ENCODE measurements around the gene NATD1.

DNA sequence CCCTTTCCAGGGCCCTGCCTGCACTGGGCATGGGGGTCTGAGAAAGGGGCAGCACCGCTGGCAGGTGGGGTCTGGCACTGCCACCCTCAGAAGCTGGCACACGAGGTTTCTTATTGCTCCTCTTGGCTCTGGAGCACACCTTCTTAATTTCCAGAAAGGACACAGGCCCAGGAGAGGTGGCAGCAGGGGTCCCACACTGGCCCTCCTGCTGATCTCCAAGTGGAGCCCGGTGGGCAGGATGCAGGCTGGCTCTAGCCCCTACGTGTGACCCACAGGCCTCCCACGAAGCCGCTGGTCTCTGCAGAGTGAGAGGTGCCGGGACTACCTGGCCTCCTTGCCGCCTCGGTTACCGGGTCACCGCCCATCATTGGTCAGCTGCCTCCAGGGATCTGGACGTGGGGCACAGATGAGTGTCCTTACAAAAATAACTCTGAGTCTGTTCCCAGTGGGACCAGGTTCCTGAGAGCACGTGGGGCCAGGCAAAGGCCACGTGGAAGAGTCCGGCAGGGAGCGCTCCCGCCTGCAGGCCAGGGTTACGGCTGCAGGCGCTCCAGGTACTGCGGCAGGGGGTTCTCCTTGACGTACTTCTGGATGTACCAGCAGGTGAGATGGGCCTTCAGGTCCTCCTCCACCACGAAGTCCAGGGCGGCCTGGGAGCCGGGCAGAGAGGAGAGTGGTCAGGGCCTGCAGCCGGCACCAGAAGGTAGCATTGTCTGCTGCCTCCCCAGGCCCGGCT, 10.3 kb downstream of the NATD1 start:
- TF ChIP-seq, protein P1, sequence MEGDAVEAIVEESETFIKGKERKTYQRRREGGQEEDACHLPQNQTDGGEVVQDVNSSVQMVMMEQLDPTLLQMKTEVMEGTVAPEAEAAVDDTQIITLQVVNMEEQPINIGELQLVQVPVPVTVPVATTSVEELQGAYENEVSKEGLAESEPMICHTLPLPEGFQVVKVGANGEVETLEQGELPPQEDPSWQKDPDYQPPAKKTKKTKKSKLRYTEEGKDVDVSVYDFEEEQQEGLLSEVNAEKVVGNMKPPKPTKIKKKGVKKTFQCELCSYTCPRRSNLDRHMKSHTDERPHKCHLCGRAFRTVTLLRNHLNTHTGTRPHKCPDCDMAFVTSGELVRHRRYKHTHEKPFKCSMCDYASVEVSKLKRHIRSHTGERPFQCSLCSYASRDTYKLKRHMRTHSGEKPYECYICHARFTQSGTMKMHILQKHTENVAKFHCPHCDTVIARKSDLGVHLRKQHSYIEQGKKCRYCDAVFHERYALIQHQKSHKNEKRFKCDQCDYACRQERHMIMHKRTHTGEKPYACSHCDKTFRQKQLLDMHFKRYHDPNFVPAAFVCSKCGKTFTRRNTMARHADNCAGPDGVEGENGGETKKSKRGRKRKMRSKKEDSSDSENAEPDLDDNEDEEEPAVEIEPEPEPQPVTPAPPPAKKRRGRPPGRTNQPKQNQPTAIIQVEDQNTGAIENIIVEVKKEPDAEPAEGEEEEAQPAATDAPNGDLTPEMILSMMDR (conservative IDR thresholded peaks at IDR 0.05; ENCODE audit: low read length): no peak
- no peak for TF ChIP-seq EZH2phosphoT487 (IDR thresholded peaks at IDR 0.05; ENCODE audit: borderline replicate concordance)
